A673 (cell line): ENCODE measurements around the gene CSF3. TPM values are rescaled to one million over a fixed set of nuclear protein-coding genes. Genes with fewer than 3 reads are reported as not detected.
A peak's percentile ranks its signal among the peaks of the same experiment; 100 is the strongest.

Source experiments
- BruUV-seq: library from RNA; stranded (reverse); fragments of 400-500 nt; replicated peaks from 2 replicates; lab custom pipeline; 2021; lab: Mats Ljungman, UMichigan
- CTCF ChIA-PET: fragments of 300-600 bp; sonication (Branson Sonifier 250); formaldehyde crosslinking; loops from one replicate; lab custom pipeline; 2022; ENCODE audit warnings: antibody characterized with exemption; lab: Charles Lee
- POLR2A ChIA-PET: fragments of 300-600 bp; sonication (Branson Sonifier 250); formaldehyde crosslinking; loops from one replicate; lab custom pipeline; 2022; ENCODE audit warnings: antibody characterized with exemption; ENCODE audit not compliant: low non-redundant PET; lab: Charles Lee
- DNase-seq: peaks from one replicate; pipeline ENCODE4 v3.0.0-alpha.2; 2015; ENCODE audit warnings: low spot score
- H3K27ac ChIP-seq: fragments of 200-600 bp; sonication (generic); 2 replicates; pipeline ENCODE4 v1.5.1; 2016; ENCODE audit warnings: mixed run types, low read depth, mild to moderate bottlenecking, mixed read lengths, antibody characterized with exemption, low read length; ENCODE audit not compliant: poor library complexity, severe bottlenecking
- H3K27me3 ChIP-seq: fragments of 200-600 bp; sonication (generic); replicated peaks from 2 replicates; pipeline ENCODE4 v1.6.1; 2017; ENCODE audit warnings: mixed run types, low read depth, mild to moderate bottlenecking, mixed read lengths, antibody characterized with exemption, low read length; ENCODE audit not compliant: insufficient read depth, poor library complexity
- H3K36me3 ChIP-seq: fragments of 200-600 bp; sonication (generic); 2 replicates; pipeline ENCODE4 v1.6.1; 2016; ENCODE audit warnings: mixed run types, mild to moderate bottlenecking, mixed read lengths, antibody characterized with exemption, low read length; ENCODE audit not compliant: insufficient read depth, poor library complexity, severe bottlenecking
- H3K4me1 ChIP-seq: fragments of 200-600 bp; sonication (generic); 2 replicates; pipeline ENCODE4 v1.6.1; 2017; ENCODE audit warnings: mixed run types, mild to moderate bottlenecking, mixed read lengths, antibody characterized with exemption, low read length; ENCODE audit not compliant: insufficient read depth, poor library complexity, severe bottlenecking
- H3K4me3 ChIP-seq: fragments of 200-600 bp; sonication (generic); 2 replicates; pipeline ENCODE4 v1.5.1; 2016; ENCODE audit warnings: low read depth, mixed run types, mild to moderate bottlenecking, mixed read lengths, low read length; ENCODE audit not compliant: poor library complexity, severe bottlenecking
- H3K9me3 ChIP-seq: fragments of 200-600 bp; sonication (generic); 2 replicates; pipeline ENCODE4 v1.6.1; 2016; ENCODE audit warnings: mixed run types, low read depth, mild to moderate bottlenecking, mixed read lengths, antibody characterized with exemption, low read length; ENCODE audit not compliant: poor library complexity, severe bottlenecking
- CTCF ChIP-seq: fragments of 300-800, 200-600 bp; sonication (generic); conservative IDR thresholded peaks from 2 replicates; pipeline ENCODE4 v1.5.1; 2017; ENCODE audit warnings: low read depth, mild to moderate bottlenecking, antibody characterized with exemption, low read length, moderate library complexity, mixed read lengths
- EZH2 ChIP-seq: fragments of 200-600 bp; sonication (generic); IDR thresholded peaks from 2 replicates; pipeline ENCODE4 v1.6.1; 2017; ENCODE audit warnings: borderline replicate concordance, low read depth, mild to moderate bottlenecking, mixed read lengths, antibody characterized with exemption, low read length; ENCODE audit not compliant: poor library complexity, severe bottlenecking
- intact Hi-C: fragments of 100-400 bp; cut with micrococcal nuclease; formaldehyde crosslinking; loops from one replicate; pipeline ENCODE4 v1.10.0; 2022; ENCODE audit not compliant: unreplicated experiment
- total RNA-seq: library from RNA; stranded (reverse); gene quantifications from 2 replicates; pipeline ENCODE4 v1.2.3, GENCODE V29; 2021

CSF3 gene
- total RNA-seq, 1 experiment from 2014 or later = not detected

GRCh38 chr17:40026816-40027613 is 11.8 kb downstream of the CSF3 start:
- ChIA-PET POLR2A (no interaction called here), CTCF (interaction anchor here (0.6 kb wide), 1 partner anchor 17 kb away, joined by 3 read pairs; no protein-coding TSS in a partner anchor)
- no peaks in the 10 kb centered on the region for H3K9me3 ChIP-seq
- H3K4me3 ChIP-seq = no peak overlapping the region
- intact Hi-C loops = no loop called here
- peak; percentile 74 for DNase-seq
- H3K4me1 ChIP-seq = no peaks in the 10 kb centered on the region
- no peaks in the 10 kb centered on the region for H3K36me3 ChIP-seq
- no peaks in the 10 kb centered on the region for H3K27me3 ChIP-seq
- H3K27ac ChIP-seq = no peak overlapping the region
- TF ChIP-seq EZH2 = no peak
- peak; percentile 71 for TF ChIP-seq CTCF
- BruUV-seq = no TSS peak

GRCh38 chr17:40027614-40028012 is 12.4 kb downstream of the CSF3 start:
- no peaks in the 10 kb centered on the region for H3K36me3 ChIP-seq
- H3K27me3 ChIP-seq = no peaks in the 10 kb centered on the region
- no peak for DNase-seq

GRCh38 chr17:40028595-40028994 is 13.4 kb downstream of the CSF3 start:
- Histone ChIP-seq H3K4me3 (no peak overlapping the region), H3K27ac (no peak overlapping the region), H3K9me3 (no peaks in the 10 kb centered on the region), H3K36me3 (no peaks in the 10 kb centered on the region), H3K4me1 (no peaks in the 10 kb centered on the region), H3K27me3 (no peaks in the 10 kb centered on the region)
- BruUV-seq = no TSS peak
- intact Hi-C loops = no loop called here
- ChIA-PET POLR2A (no interaction called here), CTCF (no interaction called here)
- TF ChIP-seq EZH2 (no peak), CTCF (no peak)
- no peak for DNase-seq

More at GRCh38 chr17:40027614-40028012, 12.4 kb downstream of the CSF3 start:
- Histone ChIP-seq H3K4me3 (no peak overlapping the region), H3K9me3 (no peaks in the 10 kb centered on the region), H3K4me1 (no peaks in the 10 kb centered on the region), H3K27ac (no peak overlapping the region)
- no TSS peak for BruUV-seq
- ChIA-PET POLR2A (no interaction called here), CTCF (interaction anchor here (0.6 to 0.7 kb wide), 2 partner anchors 16 to 18 kb away, joined by 3 read pairs; no protein-coding TSS in a partner anchor)
- intact Hi-C loops = no loop called here
- TF ChIP-seq CTCF = no peak
- TF ChIP-seq EZH2 = no peak
